Lung (tissue), 12 donors: Measurements from ENCODE around the gene TAF1B. TPM values are rescaled to one million over a fixed set of nuclear protein-coding genes. Genes with fewer than 3 reads are reported as not detected.

Source experiments
- ATAC-seq: fragments of 200-7000 bp; cut with Tn5 transposase; one replicate; pipeline ENCODE4 v1.9.1; 2020; ENCODE audit warnings: moderate number of reproducible peaks; ENCODE audit not compliant: insufficient read depth, low FRiP score
- DNase-seq, 3 donors: peaks; one replicate each; pipeline ENCODE4 v3.0.0-alpha.2; 2013 to 2017
- H3K27ac ChIP-seq, 2 donors: one replicate each; pipeline ENCODE4 v1.5.1; 2013; ENCODE audit warnings: mild to moderate bottlenecking in 2 of 2, moderate library complexity in 2 of 2, control low read depth in 1 of 2, inconsistent platforms in 1 of 2, low read depth in 1 of 2, low read length in 1 of 2
- H3K27me3 ChIP-seq, 3 donors: one replicate each; pipeline ENCODE4 v1.5.1; 2013; ENCODE audit warnings: low read length in 2 of 3; ENCODE audit not compliant: control insufficient read depth in 3 of 3, insufficient read depth in 3 of 3
- H3K36me3 ChIP-seq, 4 donors: one replicate each; pipeline ENCODE4 v1.5.1; 2013; ENCODE audit warnings: low read length in 4 of 4, mild to moderate bottlenecking in 1 of 4, moderate library complexity in 1 of 4; ENCODE audit not compliant: control insufficient read depth in 4 of 4, insufficient read depth in 4 of 4
- H3K4me1 ChIP-seq, 5 donors: one replicate each; pipeline ENCODE4 v1.5.1; 2013; ENCODE audit warnings: low read length in 5 of 5, mild to moderate bottlenecking in 2 of 5, moderate library complexity in 1 of 5; ENCODE audit not compliant: control insufficient read depth in 5 of 5, insufficient read depth in 5 of 5
- H3K4me3 ChIP-seq: one replicate; pipeline ENCODE4 v1.5.1; 2013; ENCODE audit warnings: mild to moderate bottlenecking, control low read depth, moderate library complexity
- H3K9ac ChIP-seq, 2 donors: one replicate each; pipeline ENCODE4 v1.5.1; 2013; ENCODE audit warnings: low read length in 2 of 2, control low read depth in 1 of 2; ENCODE audit not compliant: insufficient read depth in 1 of 2
- H3K9me3 ChIP-seq, 4 donors: one replicate each; pipeline ENCODE4 v1.5.1; 2013; ENCODE audit warnings: low read length in 3 of 4, mild to moderate bottlenecking in 1 of 4, moderate library complexity in 1 of 4; ENCODE audit not compliant: control insufficient read depth in 4 of 4, insufficient read depth in 3 of 4
- CTCF ChIP-seq: IDR thresholded peaks from 2 replicates; pipeline ENCODE4 v1.5.1; 2012; ENCODE audit warnings: mild to moderate bottlenecking; ENCODE audit errors: control extremely low read depth, extremely low read depth
- WGBS, 2 donors: extraction: QIAGEN DNeasy Blood & Tissue Kit; methylation state at CpG; one replicate each; pipeline ENCODE4 v1.1.7; 2013; 5-methylcytosine and 5-hydroxymethylcytosine counted together
- polyA plus RNA-seq, 2 donors: library from polyadenylated mRNA; stranded (reverse); fragments of 200-250 nt; gene quantifications; one replicate each; pipeline ENCODE4 v1.2.1, GENCODE V29; 2013
- total RNA-seq, 2 donors: library from RNA; depleted of rRNA in 1 of 2; stranded (reverse); fragments of >200 nt in 1 of 2; gene quantifications; one replicate each; pipeline ENCODE4 v1.2.1, GENCODE V29; 2014 to 2021
- donor health status: control.
- donor health status: control.
- donor health status: Bipolar disorder and iron deficiency.
- donor health status: healthy.
- donor health status: DM: yes; HTN: yes; CAD: no.

TAF1B gene
- total and polyA plus RNA-seq, 4 donors: 6.1 to 46.3 (median 14.9) TPM

- WGBS, 2 donors: 65 to 80% methylated on average over 23 to 24 of the region's 24 CpGs
- ATAC-seq (no peak), DNase-seq (no peak)
- no peak for TF ChIP-seq CTCF
- no peak overlapping the region for H3K9ac ChIP-seq
- H3K27ac ChIP-seq: no peak overlapping the region
- no peaks in the 10 kb centered on the region for H3K27me3 ChIP-seq
- H3K9me3 ChIP-seq: no peaks in the 10 kb centered on the region
- H3K36me3 ChIP-seq: no peaks in the 10 kb centered on the region
- H3K4me1 ChIP-seq: peaks cover 0 to 10% (median 7%) of the 10 kb centered on the region in 5 donors
- no peak overlapping the region for H3K4me3 ChIP-seq
Measured at GRCh38 chr2:9814129-9814868, 29.0 kb upstream of the TAF1B start.

- Histone ChIP-seq H3K4me1 (peaks cover 0 to 8% (median 4%) of the 10 kb centered on the region in 5 donors), H3K27me3 (no peaks in the 10 kb centered on the region), H3K27ac (no peak overlapping the region), H3K4me3 (no peak overlapping the region), H3K36me3 (no peaks in the 10 kb centered on the region), H3K9me3 (no peaks in the 10 kb centered on the region), H3K9ac (no peak overlapping the region)
- no peak for DNase-seq
- 95 to 100% methylated on average over 4 of the region's 4 CpGs for WGBS, 2 donors
- no peak for ATAC-seq
- TF ChIP-seq CTCF: no peak
Measured at GRCh38 chr2:9815076-9815475, 28.2 kb upstream of the TAF1B start.

GRCh38 chr2:9815844-9816279 lies 27.4 kb upstream of the TAF1B start:
- ATAC-seq (no peak), DNase-seq (no peak)
- H3K4me1 ChIP-seq: peaks cover 0 to 8% (median 4%) of the 10 kb centered on the region in 5 donors
- H3K9me3 ChIP-seq: no peaks in the 10 kb centered on the region
- no peak for TF ChIP-seq CTCF
- H3K27me3 ChIP-seq: no peaks in the 10 kb centered on the region
- 80 to 82% methylated on average over 17 of the region's 17 CpGs for WGBS, 2 donors
- no peaks in the 10 kb centered on the region for H3K36me3 ChIP-seq
- no peak overlapping the region for H3K27ac ChIP-seq
- H3K9ac ChIP-seq: no peak overlapping the region
- H3K4me3 ChIP-seq: no peak overlapping the region
